Inflammatory macrophage treated with lipopolysaccharide for 1 hour (primary cell): ENCODE data around the gene HCFC1.
"Not testable (repeated sequence)": the region's sequence is repeated elsewhere in the genome, so short reads cannot be mapped to it uniquely, and the experiment has no call there.

Source experiments
- DNase-seq, 2 donors: peaks; one replicate each; pipeline ENCODE4 v3.0.0-alpha.2; 2020 to 2022

The HCFC1 gene

DNA sequence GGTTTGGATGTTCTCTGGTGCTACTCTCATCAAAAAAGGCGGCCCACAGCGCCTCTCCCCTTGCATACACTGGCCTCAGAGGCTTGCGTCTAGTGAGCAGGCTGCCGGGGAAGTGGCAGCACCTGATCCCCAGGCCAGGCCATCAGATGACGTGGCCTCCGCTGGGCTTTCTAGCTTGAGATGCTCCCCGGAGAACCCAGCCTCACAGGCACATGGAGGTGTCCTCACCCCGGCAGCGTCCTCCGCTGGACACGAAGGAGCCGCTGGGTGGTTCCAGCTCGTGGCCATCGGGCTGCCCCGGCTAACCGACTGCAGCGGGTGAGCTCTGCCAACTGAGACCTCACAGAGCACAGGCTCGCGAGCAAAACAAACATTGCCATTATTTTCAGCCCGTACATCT, 35.3 kb upstream of the HCFC1 start:
- no peak for DNase-seq

DNA sequence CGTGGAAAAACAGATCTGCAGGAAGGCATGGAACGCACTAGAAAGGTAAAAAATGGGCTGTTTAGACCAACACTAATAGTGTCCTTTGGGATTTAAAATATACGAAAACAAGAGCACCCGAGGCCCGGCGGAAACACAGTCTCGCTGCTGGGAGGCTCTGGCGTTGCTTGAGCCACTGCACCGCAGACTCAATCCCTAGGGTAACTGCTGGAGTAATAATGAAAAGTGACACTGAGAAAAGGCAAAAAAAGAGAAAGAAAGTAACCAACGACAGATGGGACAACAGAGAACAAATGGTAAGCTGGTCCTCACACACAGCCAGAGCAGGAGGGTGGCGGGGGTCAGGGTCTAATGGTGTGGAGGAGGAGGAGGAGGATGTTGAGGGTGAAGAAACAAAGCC, 32.7 kb upstream of the HCFC1 start:
- no peak for DNase-seq

DNA sequence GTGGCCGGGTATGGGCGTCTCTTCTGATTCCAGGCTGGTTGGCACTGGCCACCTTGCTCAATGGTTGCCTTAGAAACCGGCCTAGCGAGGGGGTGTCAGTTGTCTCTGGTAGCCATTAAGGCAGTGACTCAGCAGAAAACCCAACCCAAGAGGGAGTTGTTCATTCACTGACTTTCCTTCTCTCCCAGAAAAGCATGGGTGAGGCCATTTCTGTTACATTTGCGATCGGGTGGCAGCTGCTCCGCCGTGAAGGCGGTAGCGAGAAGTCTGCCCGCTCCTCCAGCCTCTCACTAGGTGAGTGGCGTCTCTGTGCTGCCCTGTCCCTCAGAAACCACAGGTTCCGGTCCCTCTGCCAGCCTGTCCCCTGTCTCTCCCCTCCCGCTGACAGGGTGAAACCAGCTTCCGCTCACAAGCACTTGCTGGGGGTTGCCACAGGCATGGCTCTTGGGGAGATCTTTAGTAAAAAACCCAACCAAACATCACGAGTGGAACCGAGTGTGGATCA, 30.6 kb upstream of the HCFC1 start:
- peak; percentile 71 to 80 for DNase-seq

GRCh38 chrX:154000051-154000450, 28.4 kb upstream of the HCFC1 start:
- no peak for DNase-seq

DNA sequence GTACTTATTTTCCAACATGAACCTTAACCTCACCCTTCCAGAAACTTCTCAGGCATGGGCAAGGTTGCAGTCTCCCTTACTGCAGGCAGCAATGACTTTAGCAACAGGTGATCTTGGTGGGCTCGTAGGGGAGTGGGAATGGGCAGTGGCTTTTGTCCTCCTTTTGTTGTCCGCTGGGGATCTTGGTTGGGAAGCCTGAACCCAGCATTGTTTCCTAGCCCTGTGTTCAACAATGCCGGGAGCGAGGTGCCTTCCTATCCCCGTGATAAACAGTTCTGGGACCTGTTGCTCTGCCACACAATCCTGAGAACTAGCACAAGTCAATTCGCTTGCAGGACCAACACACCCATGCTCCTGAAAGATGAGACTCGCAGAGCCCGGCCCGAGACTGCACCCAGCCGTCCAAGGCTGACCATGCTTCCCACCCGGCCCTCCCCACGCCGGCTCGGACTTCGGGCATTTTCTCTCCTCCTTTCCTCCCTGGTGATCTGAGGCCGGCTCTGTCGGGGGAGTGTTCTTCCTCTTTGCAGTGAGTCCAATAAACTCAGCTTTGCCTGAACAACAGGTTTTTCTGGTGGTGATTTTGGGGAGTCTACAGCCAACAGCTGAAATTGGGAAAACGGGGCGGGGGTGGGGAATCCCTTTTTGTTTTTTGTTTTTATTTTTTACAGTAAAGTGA, 27.9 kb upstream of the HCFC1 start:
- no peak for DNase-seq

DNA sequence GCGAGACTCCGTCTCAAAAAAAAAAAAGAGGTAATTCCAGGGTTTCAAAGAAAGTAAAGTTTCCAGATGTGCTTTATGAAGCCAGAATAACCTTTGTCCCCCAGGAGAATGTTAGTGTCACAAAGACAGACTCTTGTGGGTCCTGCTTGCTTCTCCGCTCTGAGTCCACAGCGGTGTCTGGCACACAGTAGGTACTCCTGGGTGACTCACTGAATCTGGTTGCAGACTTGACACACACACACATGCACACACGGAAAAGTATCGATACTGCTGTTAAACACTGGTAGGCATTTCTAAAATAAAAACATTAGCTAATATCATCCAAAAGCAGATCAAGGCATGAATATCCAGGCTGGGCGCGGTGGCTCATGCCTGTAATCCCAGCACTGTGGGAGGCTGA, 23.9 kb upstream of the HCFC1 start:
- no peak for DNase-seq

GRCh38 chrX:153994398-153994797, 22.8 kb upstream of the HCFC1 start:
- DNase-seq = not testable (repeated sequence)

GRCh38 chrX:153993978-153994377, 22.4 kb upstream of the HCFC1 start:
- DNase-seq = no peak

DNA sequence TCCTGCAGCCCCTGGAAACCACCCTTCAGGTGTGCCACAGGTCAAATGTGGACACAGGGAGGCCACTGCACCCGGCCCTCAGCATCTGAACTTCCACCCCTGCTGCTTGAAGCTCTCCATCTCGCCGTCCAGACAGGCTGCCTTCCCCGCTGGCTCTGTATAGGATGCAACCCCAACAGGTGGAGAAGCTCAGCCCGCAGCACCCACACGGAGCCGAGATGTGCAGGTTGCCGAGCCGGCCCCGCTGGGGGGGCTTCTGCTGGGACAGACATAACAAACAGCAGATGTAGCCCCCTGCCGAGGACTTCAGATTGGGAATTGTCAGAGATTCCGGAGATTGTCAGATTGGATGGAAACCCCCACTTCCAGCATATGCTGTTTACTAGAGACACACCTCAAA, 21.5 kb upstream of the HCFC1 start:
- DNase-seq = no peak

DNA sequence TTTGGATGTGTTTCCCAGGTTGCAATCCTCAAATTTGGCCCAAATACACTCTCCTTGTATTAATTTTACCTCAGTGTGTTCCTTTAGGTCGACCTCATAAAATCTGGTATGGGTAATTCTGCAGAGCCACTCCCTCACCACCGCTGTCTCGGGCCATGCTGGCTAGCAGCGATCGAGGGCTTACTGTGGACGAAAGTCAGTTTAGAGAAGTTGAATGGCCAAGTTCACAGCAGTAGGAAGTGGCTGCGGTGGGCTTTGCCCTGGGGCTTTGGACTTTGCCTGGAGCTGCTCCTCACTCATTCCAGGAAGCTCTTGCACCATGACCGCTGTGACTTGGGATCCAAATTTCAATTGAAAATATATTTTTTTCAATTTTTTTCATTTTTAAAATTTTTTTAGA, 20.6 kb upstream of the HCFC1 start:
- DNase-seq = no peak

- no peak for DNase-seq
Observed at GRCh38 chrX:153991013-153991580, 19.5 kb upstream of the HCFC1 start.

DNA sequence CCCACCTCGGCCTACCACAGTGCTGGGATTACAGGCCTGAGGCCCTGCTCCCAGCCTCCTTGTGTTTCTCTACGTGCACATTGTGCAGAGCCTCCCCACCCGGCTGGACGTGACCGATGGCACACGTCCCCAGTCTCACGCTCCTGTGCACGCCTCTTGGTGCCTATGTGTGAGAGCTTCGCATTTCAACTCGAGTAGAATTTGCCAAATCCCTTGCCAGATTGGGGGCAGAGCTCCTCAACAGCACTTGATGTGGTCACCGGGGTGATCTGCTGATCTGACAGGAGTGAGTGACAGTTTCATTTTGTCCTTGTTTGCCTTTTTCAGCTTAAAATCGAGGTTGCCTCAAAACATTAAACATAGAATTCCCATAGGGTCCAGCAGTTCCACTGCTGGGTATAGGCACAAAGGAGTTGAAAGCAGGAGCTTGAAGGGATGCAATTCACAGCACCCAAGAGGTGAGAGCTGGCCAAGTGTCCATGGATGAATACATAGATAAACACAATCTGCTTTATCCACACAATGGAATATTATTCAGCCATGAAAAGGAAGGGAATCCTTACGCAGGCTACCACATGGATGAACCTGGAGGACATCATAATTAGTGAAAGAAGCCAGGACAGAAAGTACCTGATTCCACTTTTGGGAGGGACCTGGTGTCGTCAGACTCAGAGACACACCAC, 18.5 kb upstream of the HCFC1 start:
- no peak for DNase-seq

GRCh38 chrX:153988493-153988892, 16.9 kb upstream of the HCFC1 start:
- no peak for DNase-seq

DNA sequence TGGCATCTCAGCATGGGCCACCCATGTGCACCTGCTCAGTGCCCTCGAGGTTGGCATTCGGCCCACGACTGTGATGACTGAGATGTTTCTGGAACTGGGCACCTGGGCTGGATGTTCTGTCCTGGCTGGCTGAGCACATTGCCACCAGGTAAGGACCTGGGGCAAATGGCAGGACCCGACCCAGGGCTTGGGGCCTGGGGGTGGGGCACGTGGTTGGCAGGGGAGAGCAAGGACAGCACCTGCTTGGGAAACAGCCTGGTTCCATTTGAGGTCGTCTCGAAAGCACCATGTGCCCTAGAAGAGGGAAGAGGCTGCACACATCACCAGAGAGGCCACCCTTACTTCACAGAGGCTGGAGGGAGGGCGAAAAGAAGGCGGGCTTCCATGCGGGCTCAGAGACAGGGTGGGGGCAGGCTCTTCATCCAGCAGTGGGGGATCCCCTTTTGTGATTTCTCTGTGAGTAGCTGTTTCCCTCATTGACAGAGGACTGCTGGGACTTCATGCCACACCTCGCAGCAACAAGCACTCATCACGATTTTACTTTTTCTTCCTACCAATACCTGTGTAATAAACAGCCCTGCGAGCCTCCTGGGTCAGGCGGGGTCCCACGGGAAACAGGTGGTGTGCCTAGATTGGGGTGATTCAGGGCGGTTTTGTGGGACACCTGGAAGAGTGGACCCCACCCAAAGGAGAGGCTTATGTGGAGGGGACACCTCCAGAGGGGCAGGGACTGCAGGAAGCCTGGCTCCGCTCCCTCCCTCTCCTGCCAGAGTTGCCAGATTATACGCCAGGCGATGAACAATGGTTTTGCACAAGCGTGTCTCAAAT, 12.9 kb upstream of the HCFC1 start:
- DNase-seq = peak in 1 of 2 donors; percentile 45

DNA sequence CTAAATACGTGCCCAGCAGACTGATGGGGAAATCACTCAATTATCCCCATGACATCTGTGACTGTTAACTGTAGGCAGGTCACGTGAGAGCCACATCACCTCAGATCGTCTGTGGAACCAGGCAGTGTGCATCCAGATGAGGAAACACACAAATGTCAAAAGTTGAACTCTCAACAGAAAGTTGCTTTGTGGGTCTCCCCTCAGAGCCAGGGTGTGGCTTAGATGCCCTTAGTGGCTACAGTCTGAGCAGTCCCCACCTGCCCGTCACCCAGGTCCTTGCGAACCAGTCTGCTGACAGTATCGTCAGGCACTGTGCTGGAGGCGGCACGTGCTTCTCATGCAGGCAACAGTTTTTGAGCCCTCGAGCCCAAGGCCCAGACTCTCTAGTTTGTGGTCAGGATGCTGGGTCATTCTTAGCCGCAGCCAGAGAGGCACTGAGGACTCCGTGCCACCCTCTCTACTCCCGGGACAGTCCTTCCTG, 11.7 kb upstream of the HCFC1 start:
- DNase-seq = peak in 1 of 2 donors; percentile 60

GRCh38 chrX:153981771-153982533, 10.3 kb upstream of the HCFC1 start:
- peak; percentile 44 to 52 for DNase-seq

GRCh38 chrX:153981231-153981630, 9.6 kb upstream of the HCFC1 start:
- no peak for DNase-seq

DNA sequence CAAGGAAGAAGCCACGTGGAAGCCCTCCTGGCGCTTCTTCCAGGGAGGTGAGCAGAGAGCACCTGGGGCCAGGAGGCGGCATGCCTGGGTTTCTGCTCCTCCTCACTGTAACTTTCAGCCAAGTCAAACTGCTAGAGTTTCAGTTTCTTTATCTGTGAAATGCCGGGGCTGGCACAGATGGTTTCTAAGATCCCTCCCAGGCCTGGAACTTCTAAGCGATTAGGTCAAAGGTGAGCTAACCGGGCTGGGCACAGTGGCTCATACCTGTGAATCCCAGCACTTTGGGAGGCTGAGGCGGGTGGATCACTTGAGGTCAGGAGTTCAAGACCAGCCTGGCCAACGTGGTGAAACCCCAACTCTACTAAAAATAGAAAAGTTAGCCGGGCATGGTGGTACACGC, 8.8 kb upstream of the HCFC1 start:
- not testable (repeated sequence) for DNase-seq

DNA sequence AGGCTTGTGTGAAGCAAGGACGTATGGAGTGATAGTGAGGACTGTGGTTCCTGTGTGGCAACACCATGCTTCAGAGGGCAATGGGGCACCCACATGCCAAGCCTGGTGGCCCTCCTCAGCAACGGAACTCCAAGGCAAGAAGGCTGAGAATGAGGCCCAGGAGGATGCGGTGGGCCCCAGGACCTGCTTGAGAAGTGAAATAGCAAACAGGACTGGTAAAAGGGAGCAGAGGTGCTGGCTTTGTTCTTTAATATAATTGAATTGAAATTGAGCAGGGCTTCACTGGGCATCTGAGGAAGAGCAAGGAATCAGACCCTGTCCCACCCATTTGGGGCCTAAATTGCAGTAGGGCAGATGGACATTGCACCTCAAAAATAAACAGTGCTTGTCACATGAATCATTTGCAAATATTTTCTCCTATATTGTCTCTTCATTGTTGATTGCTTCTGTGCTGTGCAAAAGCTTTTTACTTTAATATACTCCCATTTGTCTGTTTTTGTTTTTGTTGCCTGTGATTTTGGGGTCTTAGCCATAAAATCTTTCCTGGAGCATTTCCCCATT, 3.2 kb upstream of the HCFC1 start:
- DNase-seq = no peak

GRCh38 chrX:153974003-153974725, 2.5 kb upstream of the HCFC1 start:
- DNase-seq = peak in 1 of 2 donors; percentile 41
